ENCODE measurements around the gene SYTL2. TPM values are rescaled to one million over a fixed set of nuclear protein-coding genes. Genes with fewer than 3 reads are reported as not detected.

Gene SYTL2
- total and polyA plus RNA-seq, 9 donors, result 4.2 to 26.1 (median 8.2) TPM

GRCh38 chr11:85762226-85762625, 48.7 kb downstream of the SYTL2 start:
- no peak overlapping the region for H3K27ac ChIP-seq
- WGBS, 3 donors, result 97 to 100% (median 98%) methylated on average over 1 of the region's 1 CpG
- DNase-seq, result no peak
- intact Hi-C loops (cut with DNase I), result loop anchor here in 1 of 4 donors (5.0 kb wide), 1 partner anchor 50 kb away; the partner anchor contains the start of gene SYTL2
- TF ChIP-seq CTCF (IDR thresholded peaks at IDR 0.05), result no peak
- no peak for TF ChIP-seq POLR2A (IDR thresholded peaks at IDR 0.05)
- TF ChIP-seq EP300 (IDR thresholded peaks at IDR 0.05), result no peak
- H3K9me3 ChIP-seq, result no peaks in the 10 kb centered on the region
- H3K27me3 ChIP-seq, result no peaks in the 10 kb centered on the region
- no peaks in the 10 kb centered on the region for H3K4me1 ChIP-seq (ENCODE audit: insufficient read depth)
- H3K4me3 ChIP-seq, result no peak overlapping the region
- H3K36me3 ChIP-seq, result no peaks in the 10 kb centered on the region

GRCh38 chr11:85759915-85760314, 51.0 kb downstream of the SYTL2 start:
- H3K4me3 ChIP-seq, result no peak overlapping the region
- DNase-seq, result no peak
- no peaks in the 10 kb centered on the region for H3K4me1 ChIP-seq (ENCODE audit: insufficient read depth)
- TF ChIP-seq EP300 (IDR thresholded peaks at IDR 0.05) (no peak), POLR2A (IDR thresholded peaks at IDR 0.05) (no peak), CTCF (IDR thresholded peaks at IDR 0.05) (no peak)
- no peaks in the 10 kb centered on the region for H3K27me3 ChIP-seq
- WGBS, 3 donors, result 65 to 79% (median 72%) methylated on average over 2 of the region's 2 CpGs
- H3K9me3 ChIP-seq, result no peaks in the 10 kb centered on the region
- H3K36me3 ChIP-seq, result no peaks in the 10 kb centered on the region
- H3K27ac ChIP-seq, result no peak overlapping the region
- intact Hi-C loops (cut with DNase I), result loop anchor here in 1 of 4 donors (5.0 kb wide), 1 partner anchor 52 kb away; the partner anchor contains the start of gene SYTL2

- TF ChIP-seq EP300 (IDR thresholded peaks at IDR 0.05) (no peak), CTCF (IDR thresholded peaks at IDR 0.05) (no peak), POLR2A (IDR thresholded peaks at IDR 0.05) (no peak)
- H3K4me3 ChIP-seq, result no peak overlapping the region
Measured at GRCh38 chr11:85758480-85759039, 52.4 kb downstream of the SYTL2 start.

GRCh38 chr11:85758026-85758425, 52.9 kb downstream of the SYTL2 start:
- Histone ChIP-seq H3K9me3 (no peaks in the 10 kb centered on the region), H3K4me1 (ENCODE audit: insufficient read depth) (no peaks in the 10 kb centered on the region), H3K27ac (no peak overlapping the region), H3K27me3 (no peaks in the 10 kb centered on the region), H3K4me3 (no peak overlapping the region), H3K36me3 (no peaks in the 10 kb centered on the region)
- intact Hi-C loops (cut with DNase I), result no loop called here
- no peak for TF ChIP-seq EP300 (IDR thresholded peaks at IDR 0.05)
- no peak for TF ChIP-seq CTCF (IDR thresholded peaks at IDR 0.05)
- TF ChIP-seq POLR2A (IDR thresholded peaks at IDR 0.05), result no peak
- DNase-seq, result no peak
- WGBS, 3 donors, result 93 to 96% (median 95%) methylated on average over 4 of the region's 4 CpGs

More at GRCh38 chr11:85758480-85759039, 52.4 kb downstream of the SYTL2 start:
- intact Hi-C loops (cut with DNase I), result no loop called here
- no peak for DNase-seq
- 85 to 91% (median 88%) methylated on average over 1 of the region's 1 CpG for WGBS, 3 donors
- Histone ChIP-seq H3K36me3 (no peaks in the 10 kb centered on the region), H3K9me3 (no peaks in the 10 kb centered on the region), H3K27me3 (no peaks in the 10 kb centered on the region), H3K4me1 (ENCODE audit: insufficient read depth) (no peaks in the 10 kb centered on the region), H3K27ac (no peak overlapping the region)

Data from ovary (tissue), 9 donors.